Measurements from ENCODE around the gene FIG4. TPM values are rescaled to one million over a fixed set of nuclear protein-coding genes. Genes with fewer than 3 reads are reported as not detected.

Gene FIG4
- total RNA-seq, 1 experiment from 2014 or later, result 21.3 TPM

DNA sequence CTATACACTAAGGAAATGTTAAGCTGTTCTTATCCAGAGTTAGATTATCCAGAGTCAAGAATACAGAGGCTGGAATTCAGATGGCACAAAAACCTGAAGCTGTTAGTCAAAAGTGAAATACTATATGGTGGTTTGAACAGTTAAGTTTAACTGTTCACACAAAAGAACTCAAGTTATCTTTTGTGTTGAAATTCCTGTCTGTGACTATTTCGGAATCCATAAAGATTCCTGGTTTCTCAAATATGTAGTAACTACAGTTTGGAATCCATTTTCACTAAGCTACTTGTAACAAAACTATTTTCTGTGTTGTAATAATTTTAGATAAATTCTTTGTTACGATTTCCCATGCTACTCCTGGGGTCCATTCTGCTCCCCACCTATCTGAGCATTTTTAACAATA is 24.5 kb downstream of the FIG4 start:
- peaks cover 7% of the 10 kb centered on the region; the same call in 1 of the 2 replicates for H3K9me3 Mint-ChIP-seq
- CTCF ChIA-PET, result interaction anchor here (2.4 to 6.1 kb wide), 2 partner anchors 68 to 324 kb away, joined by 8 to 40 read pairs; no protein-coding TSS in a partner anchor
- TF ChIP-seq, protein P1, sequence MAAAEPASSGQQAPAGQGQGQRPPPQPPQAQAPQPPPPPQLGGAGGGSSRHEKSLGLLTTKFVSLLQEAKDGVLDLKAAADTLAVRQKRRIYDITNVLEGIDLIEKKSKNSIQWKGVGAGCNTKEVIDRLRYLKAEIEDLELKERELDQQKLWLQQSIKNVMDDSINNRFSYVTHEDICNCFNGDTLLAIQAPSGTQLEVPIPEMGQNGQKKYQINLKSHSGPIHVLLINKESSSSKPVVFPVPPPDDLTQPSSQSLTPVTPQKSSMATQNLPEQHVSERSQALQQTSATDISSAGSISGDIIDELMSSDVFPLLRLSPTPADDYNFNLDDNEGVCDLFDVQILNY (CRISPR knock-in tag; IDR thresholded peaks at IDR 0.05), result no peak
- TF ChIP-seq, protein P2, sequence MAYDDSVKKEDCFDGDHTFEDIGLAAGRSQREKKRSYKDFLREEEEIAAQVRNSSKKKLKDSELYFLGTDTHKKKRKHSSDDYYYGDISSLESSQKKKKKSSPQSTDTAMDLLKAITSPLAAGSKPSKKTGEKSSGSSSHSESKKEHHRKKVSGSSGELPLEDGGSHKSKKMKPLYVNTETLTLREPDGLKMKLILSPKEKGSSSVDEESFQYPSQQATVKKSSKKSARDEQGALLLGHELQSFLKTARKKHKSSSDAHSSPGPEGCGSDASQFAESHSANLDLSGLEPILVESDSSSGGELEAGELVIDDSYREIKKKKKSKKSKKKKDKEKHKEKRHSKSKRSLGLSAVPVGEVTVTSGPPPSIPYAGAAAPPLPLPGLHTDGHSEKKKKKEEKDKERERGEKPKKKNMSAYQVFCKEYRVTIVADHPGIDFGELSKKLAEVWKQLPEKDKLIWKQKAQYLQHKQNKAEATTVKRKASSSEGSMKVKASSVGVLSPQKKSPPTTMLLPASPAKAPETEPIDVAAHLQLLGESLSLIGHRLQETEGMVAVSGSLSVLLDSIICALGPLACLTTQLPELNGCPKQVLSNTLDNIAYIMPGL (CRISPR knock-in tag; IDR thresholded peaks at IDR 0.05), result no peak
- TF ChIP-seq RORB (CRISPR knock-in tag; IDR thresholded peaks at IDR 0.05) (no peak), CREM (CRISPR knock-in tag; IDR thresholded peaks at IDR 0.05) (no peak), ZNF671 (CRISPR knock-in tag; IDR thresholded peaks at IDR 0.05) (no peak), RELA (CRISPR knock-in tag; IDR thresholded peaks at IDR 0.05; ENCODE audit: borderline replicate concordance) (no peak), OVOL2 (CRISPR knock-in tag; IDR thresholded peaks at IDR 0.05; ENCODE audit: borderline replicate concordance) (no peak), GTF2I (CRISPR knock-in tag; conservative IDR thresholded peaks at IDR 0.05) (no peak), ZNF317 (CRISPR knock-in tag; IDR thresholded peaks at IDR 0.05; ENCODE audit: borderline replicate concordance, low read depth) (no peak)
- TF ChIP-seq, protein P3, sequence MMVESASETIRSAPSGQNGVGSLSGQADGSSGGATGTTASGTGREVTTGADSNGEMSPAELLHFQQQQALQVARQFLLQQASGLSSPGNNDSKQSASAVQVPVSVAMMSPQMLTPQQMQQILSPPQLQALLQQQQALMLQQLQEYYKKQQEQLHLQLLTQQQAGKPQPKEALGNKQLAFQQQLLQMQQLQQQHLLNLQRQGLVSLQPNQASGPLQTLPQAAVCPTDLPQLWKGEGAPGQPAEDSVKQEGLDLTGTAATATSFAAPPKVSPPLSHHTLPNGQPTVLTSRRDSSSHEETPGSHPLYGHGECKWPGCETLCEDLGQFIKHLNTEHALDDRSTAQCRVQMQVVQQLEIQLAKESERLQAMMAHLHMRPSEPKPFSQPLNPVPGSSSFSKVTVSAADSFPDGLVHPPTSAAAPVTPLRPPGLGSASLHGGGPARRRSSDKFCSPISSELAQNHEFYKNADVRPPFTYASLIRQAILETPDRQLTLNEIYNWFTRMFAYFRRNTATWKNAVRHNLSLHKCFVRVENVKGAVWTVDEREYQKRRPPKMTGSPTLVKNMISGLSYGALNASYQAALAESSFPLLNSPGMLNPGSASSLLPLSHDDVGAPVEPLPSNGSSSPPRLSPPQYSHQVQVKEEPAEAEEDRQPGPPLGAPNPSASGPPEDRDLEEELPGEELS (CRISPR knock-in tag; IDR thresholded peaks at IDR 0.05), result no peak
- POLR2A ChIA-PET, result no interaction called here
- H3K36me3 Mint-ChIP-seq, result peaks cover 8% of the 10 kb centered on the region
- peaks cover 7% of the 10 kb centered on the region for H3K4me1 Mint-ChIP-seq
- no peak for DNase-seq (ENCODE audit: low spot score)
- H3K27ac Mint-ChIP-seq, result no peak overlapping the region
- no peaks in the 10 kb centered on the region for H3K27me3 Mint-ChIP-seq (ENCODE audit: low read depth)
- no peak for ATAC-seq
- no peak overlapping the region for H3K4me3 Mint-ChIP-seq

DNA sequence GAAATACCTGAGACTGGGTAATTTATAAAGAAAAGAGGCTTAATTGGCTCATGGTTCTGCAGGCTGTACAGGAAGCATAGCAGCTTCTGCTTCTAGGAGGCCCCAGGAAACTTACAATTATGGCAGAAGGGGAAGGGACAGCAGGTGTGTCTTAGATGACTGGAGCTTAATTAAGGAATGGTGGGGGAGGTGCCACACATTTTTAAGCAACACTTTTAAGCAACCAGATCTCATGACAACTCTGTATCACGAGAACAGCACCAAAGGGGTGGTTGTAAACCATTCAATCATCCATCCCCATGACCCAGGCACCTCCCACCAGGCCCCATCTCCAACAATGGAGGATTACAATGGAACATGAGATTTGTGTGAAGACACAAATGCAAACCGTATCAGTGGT is 26.9 kb downstream of the FIG4 start:
- Mint-ChIP-seq H3K9me3 (no peaks in the 10 kb centered on the region), H3K4me1 (peaks cover 7% of the 10 kb centered on the region), H3K36me3 (peaks cover 8% of the 10 kb centered on the region), H3K4me3 (no peak overlapping the region), H3K27me3 (ENCODE audit: low read depth) (no peaks in the 10 kb centered on the region), H3K27ac (no peak overlapping the region)
- no peak for DNase-seq (ENCODE audit: low spot score)
- POLR2A ChIA-PET, result no interaction called here
- TF ChIP-seq, protein P4, sequence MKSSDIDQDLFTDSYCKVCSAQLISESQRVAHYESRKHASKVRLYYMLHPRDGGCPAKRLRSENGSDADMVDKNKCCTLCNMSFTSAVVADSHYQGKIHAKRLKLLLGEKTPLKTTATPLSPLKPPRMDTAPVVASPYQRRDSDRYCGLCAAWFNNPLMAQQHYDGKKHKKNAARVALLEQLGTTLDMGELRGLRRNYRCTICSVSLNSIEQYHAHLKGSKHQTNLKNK (CRISPR knock-in tag; IDR thresholded peaks at IDR 0.05), result no peak
- TF ChIP-seq, protein P5, sequence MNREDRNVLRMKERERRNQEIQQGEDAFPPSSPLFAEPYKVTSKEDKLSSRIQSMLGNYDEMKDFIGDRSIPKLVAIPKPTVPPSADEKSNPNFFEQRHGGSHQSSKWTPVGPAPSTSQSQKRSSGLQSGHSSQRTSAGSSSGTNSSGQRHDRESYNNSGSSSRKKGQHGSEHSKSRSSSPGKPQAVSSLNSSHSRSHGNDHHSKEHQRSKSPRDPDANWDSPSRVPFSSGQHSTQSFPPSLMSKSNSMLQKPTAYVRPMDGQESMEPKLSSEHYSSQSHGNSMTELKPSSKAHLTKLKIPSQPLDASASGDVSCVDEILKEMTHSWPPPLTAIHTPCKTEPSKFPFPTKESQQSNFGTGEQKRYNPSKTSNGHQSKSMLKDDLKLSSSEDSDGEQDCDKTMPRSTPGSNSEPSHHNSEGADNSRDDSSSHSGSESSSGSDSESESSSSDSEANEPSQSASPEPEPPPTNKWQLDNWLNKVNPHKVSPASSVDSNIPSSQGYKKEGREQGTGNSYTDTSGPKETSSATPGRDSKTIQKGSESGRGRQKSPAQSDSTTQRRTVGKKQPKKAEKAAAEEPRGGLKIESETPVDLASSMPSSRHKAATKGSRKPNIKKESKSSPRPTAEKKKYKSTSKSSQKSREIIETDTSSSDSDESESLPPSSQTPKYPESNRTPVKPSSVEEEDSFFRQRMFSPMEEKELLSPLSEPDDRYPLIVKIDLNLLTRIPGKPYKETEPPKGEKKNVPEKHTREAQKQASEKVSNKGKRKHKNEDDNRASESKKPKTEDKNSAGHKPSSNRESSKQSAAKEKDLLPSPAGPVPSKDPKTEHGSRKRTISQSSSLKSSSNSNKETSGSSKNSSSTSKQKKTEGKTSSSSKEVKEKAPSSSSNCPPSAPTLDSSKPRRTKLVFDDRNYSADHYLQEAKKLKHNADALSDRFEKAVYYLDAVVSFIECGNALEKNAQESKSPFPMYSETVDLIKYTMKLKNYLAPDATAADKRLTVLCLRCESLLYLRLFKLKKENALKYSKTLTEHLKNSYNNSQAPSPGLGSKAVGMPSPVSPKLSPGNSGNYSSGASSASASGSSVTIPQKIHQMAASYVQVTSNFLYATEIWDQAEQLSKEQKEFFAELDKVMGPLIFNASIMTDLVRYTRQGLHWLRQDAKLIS (CRISPR knock-in tag; IDR thresholded peaks at IDR 0.05; ENCODE audit: borderline replicate concordance), result no peak
- TF ChIP-seq ZNF121 (CRISPR knock-in tag; IDR thresholded peaks at IDR 0.05), result no peak
- TF ChIP-seq, protein P6, sequence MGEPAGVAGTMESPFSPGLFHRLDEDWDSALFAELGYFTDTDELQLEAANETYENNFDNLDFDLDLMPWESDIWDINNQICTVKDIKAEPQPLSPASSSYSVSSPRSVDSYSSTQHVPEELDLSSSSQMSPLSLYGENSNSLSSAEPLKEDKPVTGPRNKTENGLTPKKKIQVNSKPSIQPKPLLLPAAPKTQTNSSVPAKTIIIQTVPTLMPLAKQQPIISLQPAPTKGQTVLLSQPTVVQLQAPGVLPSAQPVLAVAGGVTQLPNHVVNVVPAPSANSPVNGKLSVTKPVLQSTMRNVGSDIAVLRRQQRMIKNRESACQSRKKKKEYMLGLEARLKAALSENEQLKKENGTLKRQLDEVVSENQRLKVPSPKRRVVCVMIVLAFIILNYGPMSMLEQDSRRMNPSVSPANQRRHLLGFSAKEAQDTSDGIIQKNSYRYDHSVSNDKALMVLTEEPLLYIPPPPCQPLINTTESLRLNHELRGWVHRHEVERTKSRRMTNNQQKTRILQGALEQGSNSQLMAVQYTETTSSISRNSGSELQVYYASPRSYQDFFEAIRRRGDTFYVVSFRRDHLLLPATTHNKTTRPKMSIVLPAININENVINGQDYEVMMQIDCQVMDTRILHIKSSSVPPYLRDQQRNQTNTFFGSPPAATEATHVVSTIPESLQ (CRISPR knock-in tag; IDR thresholded peaks at IDR 0.05), result no peak
- TF ChIP-seq, protein P7, sequence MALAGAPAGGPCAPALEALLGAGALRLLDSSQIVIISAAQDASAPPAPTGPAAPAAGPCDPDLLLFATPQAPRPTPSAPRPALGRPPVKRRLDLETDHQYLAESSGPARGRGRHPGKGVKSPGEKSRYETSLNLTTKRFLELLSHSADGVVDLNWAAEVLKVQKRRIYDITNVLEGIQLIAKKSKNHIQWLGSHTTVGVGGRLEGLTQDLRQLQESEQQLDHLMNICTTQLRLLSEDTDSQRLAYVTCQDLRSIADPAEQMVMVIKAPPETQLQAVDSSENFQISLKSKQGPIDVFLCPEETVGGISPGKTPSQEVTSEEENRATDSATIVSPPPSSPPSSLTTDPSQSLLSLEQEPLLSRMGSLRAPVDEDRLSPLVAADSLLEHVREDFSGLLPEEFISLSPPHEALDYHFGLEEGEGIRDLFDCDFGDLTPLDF (CRISPR knock-in tag; IDR thresholded peaks at IDR 0.05), result no peak
- CTCF ChIA-PET, result interaction anchor here (1.4 kb wide), 1 partner anchor 65 kb away, joined by 4 read pairs; no protein-coding TSS in a partner anchor
- no peak for ATAC-seq

All from WTC11 (cell line).